ENCODE data around the gene DHX35.

The DHX35 gene

DNA sequence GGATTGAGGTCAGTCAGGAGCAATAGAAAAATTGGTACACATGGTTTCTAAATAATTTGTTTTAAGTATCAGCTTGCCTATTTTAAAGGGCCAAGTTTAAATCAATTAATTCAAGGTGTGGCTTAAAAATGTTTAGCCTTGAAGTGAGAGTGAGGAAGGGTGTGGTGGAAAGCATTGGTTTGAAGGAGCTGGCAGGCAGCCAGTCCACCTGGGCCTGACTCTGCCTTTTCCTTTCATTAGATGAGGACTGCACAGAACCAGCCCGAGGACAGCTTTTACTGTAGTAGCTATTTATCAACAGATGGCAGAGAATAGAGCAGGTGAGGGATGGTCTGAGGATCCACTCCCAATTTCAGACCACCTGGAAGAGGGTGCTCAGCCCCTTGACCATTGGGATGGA is 42.4 kb downstream of the DHX35 start:
- no peak for DNase-seq (ENCODE audit: low read depth)
- no peak for TF ChIP-seq POLR2A (IDR thresholded peaks at IDR 0.05; ENCODE audit: extremely low read depth, insufficient read length)
- no peak for TF ChIP-seq MYC (IDR thresholded peaks at IDR 0.05; ENCODE audit: low read depth, low read length)
- no peak for TF ChIP-seq CTCF (IDR thresholded peaks at IDR 0.05; ENCODE audit: low read depth, low read length)
- TF ChIP-seq, protein P1, sequence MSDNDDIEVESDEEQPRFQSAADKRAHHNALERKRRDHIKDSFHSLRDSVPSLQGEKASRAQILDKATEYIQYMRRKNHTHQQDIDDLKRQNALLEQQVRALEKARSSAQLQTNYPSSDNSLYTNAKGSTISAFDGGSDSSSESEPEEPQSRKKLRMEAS (IDR thresholded peaks at IDR 0.05; ENCODE audit: low read depth, low read length) = no peak
- H3K4me3 ChIP-seq (ENCODE audit: low read depth, low read length) = no peak overlapping the region

DNA sequence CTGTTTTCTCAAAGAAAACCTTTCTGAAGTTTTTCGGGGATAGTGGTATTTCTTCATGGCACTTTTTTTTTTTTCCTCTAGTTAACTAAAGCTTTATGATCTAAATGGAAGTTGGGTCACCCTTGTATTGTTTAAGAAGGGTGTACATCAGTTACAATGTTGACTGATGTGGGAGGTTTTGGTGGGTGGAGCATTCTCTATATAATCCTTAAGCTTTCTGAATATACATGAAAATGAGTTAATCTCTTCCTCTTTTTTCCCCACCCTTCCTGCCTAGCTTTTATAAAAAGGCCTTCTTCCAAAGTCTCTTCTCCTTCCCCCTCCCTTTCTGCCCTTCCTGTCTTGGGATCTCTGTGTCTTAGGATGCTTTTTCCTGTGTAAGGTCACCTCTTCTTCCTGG is 47.2 kb downstream of the DHX35 start:
- DNase-seq (ENCODE audit: low read depth) = no peak
- TF ChIP-seq, protein P1 (IDR thresholded peaks at IDR 0.05; ENCODE audit: low read depth, low read length) = no peak
- TF ChIP-seq MYC (IDR thresholded peaks at IDR 0.05; ENCODE audit: low read depth, low read length) (no peak), CTCF (IDR thresholded peaks at IDR 0.05; ENCODE audit: low read depth, low read length) (no peak), POLR2A (IDR thresholded peaks at IDR 0.05; ENCODE audit: extremely low read depth, insufficient read length) (no peak)

DNA sequence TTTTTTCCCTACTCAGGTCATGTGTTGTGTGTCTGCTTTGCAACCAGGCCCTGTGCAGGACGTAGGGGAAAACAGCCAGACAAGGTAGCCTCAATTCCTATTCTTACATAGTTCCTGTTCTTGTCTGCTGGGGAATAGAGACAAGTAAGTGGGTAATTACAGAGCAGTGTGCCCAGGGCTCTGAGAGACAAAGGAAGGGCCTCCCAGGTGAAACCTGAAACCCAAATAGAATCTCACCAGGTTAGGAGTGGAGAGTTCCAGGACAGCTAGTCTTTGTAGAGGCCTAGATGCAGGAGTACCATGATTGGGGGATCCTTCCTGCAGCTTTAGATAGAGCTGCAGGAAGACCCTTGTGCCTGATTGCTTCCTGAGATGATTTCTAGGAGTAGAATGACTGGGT is 48.4 kb downstream of the DHX35 start:
- H3K4me3 ChIP-seq (ENCODE audit: low read depth, low read length) = no peak overlapping the region
- TF ChIP-seq MYC (IDR thresholded peaks at IDR 0.05; ENCODE audit: low read depth, low read length) (no peak), CTCF (IDR thresholded peaks at IDR 0.05; ENCODE audit: low read depth, low read length) (no peak), POLR2A (IDR thresholded peaks at IDR 0.05; ENCODE audit: extremely low read depth, insufficient read length) (no peak)
- TF ChIP-seq, protein P1 (IDR thresholded peaks at IDR 0.05; ENCODE audit: low read depth, low read length) = no peak
- no peak for DNase-seq (ENCODE audit: low read depth)

More for the DNA sequence above, 47.2 kb downstream of the DHX35 start:
- H3K4me3 ChIP-seq (ENCODE audit: low read depth, low read length) = no peak overlapping the region

- TF ChIP-seq, protein P1 (IDR thresholded peaks at IDR 0.05; ENCODE audit: low read depth, low read length) = no peak
- TF ChIP-seq CTCF (IDR thresholded peaks at IDR 0.05; ENCODE audit: low read depth, low read length) = no peak
- TF ChIP-seq MYC (IDR thresholded peaks at IDR 0.05; ENCODE audit: low read depth, low read length) = no peak
- no peak for TF ChIP-seq POLR2A (IDR thresholded peaks at IDR 0.05; ENCODE audit: extremely low read depth, insufficient read length)
- H3K4me3 ChIP-seq (ENCODE audit: low read depth, low read length) = no peak overlapping the region
- no peak for DNase-seq (ENCODE audit: low read depth)
Observed at GRCh38 chr20:39013662-39014109, 51.5 kb downstream of the DHX35 start.

- H3K4me3 ChIP-seq (ENCODE audit: low read depth, low read length) = no peak overlapping the region
- TF ChIP-seq, protein P1 (IDR thresholded peaks at IDR 0.05; ENCODE audit: low read depth, low read length) = no peak
- no peak for TF ChIP-seq MYC (IDR thresholded peaks at IDR 0.05; ENCODE audit: low read depth, low read length)
- no peak for TF ChIP-seq CTCF (IDR thresholded peaks at IDR 0.05; ENCODE audit: low read depth, low read length)
- no peak for TF ChIP-seq POLR2A (IDR thresholded peaks at IDR 0.05; ENCODE audit: extremely low read depth, insufficient read length)
- DNase-seq (ENCODE audit: low read depth) = no peak
Observed at GRCh38 chr20:39016041-39016440, 53.9 kb downstream of the DHX35 start.

Measured in NB4 (cell line).